Stimulated activated CD8-positive, alpha-beta memory T cell treated with anti-CD3 and anti-CD28 coated beads, Interleukin-7, amount 100 ng/mL, for 4 hours (primary cell): Measurements from ENCODE around the gene CMIP.
"Not testable (repeated sequence)": the region's sequence is repeated elsewhere in the genome, so short reads cannot be mapped to it uniquely, and the experiment has no call there.

ENCODE experiments used
- DNase-seq, 2 donors: peaks; one replicate each; pipeline ENCODE4 v3.0.0-alpha.2; 2020; ENCODE audit warnings: low read depth in 2 of 2

The CMIP gene

DNA sequence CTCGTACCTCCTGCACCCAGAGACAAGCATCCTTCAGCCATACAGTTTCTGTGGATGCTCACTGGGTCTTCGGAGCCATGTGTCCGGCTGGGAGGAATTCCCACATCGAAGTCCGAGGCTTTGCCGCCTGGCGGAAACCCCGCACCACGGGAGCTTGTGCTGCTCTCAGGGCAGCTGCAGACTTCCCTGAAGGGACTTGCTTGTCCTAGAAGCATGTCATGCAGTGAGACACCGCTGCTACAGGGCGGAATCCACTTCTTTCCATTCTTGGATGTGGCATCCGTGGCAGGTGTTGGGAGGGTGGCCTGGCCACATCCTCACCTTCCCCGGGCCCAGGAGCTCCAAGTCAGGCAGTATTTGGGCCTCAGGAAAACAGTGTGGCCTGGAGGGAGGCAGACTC is 122.5 kb downstream of the CMIP start:
- no peak for DNase-seq

DNA sequence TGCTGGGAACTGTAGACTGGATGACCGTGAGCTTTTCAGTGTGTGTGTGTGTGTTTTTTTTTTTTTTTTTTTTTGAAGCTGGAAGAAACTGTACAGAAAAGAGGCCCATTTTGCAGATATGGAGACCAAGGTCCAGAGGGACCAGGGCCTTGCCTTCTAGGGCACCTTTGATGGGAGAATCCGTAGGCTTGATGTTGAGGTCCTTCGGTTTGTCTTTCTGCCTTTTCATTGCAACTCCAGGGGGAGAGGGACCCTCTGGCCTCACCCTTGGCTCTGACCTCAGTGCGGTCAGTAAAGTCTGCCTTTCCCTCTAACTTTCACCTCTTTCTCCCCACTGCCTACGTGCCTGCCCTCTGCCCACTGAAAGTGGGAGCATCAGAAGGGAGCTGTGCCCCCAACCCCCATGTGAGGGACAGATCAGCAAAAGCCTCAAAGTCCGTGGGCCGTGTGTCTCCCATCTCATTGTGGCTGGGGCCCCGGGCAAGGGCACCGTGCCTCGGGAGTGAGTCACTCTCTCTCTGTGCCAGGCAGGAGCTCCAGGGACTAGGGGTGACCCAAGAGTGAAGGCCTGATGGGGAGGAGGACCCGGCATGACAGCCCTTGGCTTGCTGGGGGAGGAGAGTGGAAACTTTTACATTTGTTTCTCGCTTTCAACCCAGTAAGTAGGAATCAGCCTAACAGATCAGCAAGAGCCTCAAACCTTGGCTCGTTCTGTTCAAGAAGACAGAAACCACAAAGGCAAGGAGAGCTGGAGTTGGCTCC is 123.6 kb downstream of the CMIP start:
- peak in 1 of 2 donors; percentile 17 for DNase-seq

DNA sequence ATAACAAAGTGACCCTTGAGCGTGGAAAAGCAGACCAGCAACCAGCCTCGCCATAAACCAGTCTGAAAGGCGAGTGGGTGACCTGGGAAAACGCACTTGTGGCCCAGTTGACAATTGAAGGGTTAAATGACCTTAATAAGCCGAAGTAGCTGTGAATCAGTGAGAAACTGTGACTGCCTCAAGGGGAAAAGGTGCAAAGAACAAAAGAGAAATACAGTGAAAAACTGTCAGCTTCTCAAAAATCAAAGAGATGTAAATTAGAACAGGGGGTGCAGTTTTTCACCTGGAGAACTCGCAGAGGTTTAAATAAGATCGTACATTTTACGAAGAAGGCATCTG is 124.1 kb downstream of the CMIP start:
- no peak for DNase-seq

DNA sequence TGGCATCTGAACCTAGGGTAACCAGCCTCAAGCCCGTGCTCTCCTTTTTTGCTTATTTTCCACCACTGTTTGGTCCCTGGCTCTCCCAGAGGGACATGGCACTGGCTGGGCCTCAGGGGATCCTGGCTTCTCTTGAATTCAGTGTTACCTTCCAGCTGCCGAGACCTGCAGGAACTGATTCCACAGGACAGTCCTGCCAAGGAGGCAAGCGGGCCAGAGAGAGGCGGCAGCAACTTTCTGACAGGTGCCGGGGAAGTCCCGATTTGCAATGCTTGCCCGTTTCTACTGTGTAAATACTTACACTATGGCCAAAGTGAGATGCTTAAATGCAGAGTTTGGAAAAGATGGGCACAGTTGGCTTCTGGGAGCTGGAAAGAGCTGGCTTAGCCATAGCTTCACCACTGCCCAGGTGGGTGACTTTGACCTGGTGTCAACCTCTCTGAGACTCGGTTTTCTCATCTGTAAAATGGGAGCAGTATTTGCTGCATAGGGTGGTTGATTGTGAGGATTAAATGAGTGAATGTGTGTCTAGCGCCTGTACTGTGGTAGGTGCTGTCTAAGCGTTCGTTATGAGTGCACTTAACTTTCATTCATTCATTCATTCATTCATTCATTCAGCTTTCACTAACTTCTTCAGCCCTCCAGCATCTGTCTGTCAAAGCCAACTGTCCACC is 124.9 kb downstream of the CMIP start:
- DNase-seq, result no peak

DNA sequence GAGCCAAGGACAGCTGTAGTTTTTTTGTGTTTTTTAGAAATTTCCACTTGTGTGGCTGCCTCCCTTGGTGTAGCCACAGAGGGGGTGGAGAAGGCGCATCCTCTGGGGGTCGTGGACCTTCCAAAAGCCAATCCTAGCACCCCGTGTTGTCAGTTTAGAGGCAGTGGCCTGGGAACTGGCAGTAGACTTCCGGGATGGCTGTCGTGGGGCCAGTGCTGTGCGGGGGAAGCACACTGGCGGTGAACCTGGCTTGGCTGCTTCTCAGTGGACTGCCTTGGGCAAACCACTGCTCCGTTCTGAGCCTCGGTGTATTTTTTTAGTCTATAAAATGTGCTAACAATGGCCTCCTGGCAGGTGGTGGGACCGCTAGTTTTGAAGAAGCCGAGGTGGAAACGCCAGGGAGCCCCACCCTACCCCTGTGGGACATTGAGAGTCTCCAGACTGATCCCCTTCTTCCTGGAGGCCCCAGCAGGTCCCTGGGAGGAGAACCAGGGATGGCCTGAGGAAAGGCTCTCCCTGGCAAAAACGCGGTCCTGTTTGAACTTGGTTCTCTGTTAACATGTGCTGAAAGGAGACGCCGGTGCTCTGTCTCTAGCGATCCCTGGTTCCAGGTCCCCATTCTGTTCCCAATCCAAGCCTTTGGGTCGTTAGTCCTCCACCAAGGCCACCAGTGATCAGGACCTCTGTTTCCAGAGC is 125.7 kb downstream of the CMIP start:
- no peak for DNase-seq

DNA sequence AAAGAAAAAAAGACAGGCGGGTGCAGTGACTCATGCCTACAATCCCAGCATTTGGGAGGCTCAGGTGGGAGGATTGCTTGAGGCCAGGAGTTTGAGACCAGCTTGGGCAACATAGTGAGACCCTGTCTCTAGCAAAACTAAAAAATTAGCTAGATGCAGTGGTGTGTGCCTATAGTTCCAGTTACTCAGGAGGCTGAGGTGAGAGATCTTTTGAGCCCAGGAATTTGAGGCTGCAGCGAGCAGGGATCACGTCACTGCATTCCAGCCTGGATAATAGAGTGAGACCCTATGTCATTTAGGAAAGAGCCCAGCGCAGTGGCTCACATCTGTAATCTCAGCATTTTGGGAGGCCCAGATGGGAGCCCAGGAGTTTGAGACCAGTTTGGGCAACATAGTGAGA is 126.6 kb downstream of the CMIP start:
- no peak for DNase-seq

DNA sequence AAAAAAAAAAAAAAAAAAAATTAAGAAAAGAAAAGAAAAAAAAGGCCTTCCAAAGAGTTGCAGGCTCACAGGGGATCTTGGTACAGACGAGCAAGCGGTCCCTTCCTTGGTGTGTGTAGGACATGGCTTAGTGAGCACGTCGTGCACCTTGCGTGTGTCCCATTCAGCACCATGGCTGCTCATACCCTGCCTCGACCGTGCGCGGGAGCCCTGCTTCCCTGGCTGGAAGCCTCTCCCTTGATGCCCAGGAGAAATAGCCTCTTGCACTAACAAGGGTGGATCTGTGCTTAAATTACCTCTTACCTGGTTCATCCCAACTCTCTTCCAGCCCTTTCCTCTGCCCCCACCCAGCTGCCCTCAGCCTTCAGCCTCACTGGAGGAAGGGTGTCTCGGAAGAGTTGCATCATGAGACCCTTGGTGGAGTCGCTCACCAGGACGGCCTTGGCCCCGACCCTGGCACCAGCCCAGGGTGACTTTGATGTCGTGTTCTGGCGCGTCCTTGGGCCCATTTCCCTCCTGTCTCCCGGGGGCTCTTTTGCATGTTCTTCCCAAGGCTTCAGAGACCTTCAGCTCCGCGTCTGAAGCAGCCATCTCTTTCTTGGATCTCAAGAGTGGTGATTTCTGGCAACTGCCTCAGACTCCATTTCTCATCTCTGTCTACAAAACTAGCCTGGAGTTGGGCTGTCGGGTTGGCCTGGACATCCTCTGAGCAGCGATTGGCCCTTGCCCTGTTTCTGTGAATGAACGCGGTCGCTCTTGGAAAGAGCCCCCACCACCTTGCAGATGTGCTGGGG is 127.2 kb downstream of the CMIP start:
- no peak for DNase-seq

DNA sequence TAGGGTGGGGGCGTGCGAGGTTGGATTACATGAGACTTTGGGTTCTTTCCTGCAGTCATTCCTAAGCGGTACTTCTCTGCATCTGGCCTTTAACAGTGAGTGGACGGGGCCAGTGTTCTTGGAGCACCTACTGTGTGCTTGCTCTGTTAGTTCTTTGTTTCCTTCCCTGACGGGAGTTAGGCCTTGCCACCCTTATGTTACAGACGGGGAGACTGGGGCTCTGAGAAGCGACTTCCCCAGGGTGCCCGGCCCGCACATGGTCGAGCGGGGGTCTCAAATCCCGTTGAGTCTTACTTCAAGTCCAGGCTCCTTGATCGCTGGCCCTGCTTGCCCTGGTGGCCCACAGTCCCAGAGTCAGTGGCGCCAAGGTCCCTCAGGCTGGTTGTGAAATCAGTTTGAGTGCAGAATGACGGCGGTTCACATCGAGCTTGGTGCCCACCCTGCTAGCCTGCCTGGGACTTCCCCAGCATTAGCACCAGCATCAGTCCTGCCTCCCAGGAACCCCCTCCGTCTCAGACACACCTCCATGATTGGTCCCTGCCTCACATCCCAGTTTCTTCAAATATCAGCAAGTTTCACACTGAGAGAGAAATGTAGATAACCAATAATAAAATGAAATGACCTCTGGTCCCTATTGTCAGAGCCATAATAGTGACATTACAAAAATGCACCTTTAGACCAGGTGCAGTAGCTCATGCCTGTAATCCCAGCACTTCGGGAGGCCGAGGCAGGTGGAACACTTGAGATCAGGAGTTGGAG is 128.0 kb downstream of the CMIP start:
- DNase-seq, result no peak

DNA sequence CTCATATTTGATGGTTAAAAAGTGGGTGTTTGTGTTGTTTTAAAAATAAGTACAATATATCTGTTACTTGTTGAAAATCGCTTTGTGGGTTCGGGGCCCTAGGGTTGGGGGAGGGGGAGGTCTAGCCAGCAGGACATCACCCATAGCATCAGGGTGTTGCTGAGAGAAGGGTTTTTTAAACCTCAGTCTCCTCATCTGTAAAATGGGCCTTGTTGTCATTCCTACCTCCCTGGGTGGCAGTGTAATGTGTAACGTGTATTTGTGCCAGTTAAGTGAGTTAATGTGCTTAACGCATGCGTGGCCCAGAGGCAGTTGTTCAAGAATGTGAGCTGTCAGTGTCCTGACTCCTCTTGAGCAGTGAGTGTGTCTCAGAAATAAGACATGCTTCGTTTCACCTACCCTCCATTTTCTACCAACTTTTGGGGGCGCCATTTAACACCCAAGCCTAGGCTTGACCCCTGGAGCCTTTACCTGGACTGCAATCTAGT is 129.0 kb downstream of the CMIP start:
- DNase-seq, result no peak

DNA sequence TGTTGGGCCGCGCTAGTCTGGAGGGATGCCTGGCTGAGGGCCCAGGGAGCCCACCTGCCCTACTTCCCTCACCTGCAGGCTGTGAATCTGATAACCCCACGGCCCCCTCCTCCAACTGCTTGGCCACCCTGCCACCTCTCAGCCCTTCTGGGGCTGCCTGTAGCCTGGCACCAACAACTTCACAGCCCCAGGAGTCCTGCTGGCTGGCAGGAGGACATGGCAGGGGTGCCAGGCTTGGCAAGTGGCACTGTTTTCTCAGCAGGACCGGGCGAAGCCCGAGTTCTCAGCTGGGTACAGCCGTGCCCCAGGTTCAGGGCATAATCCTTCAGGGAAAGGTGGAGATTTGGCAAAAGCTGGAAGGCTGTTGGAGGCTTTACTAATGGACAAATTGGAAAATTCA is 129.6 kb downstream of the CMIP start:
- DNase-seq, result no peak

DNA sequence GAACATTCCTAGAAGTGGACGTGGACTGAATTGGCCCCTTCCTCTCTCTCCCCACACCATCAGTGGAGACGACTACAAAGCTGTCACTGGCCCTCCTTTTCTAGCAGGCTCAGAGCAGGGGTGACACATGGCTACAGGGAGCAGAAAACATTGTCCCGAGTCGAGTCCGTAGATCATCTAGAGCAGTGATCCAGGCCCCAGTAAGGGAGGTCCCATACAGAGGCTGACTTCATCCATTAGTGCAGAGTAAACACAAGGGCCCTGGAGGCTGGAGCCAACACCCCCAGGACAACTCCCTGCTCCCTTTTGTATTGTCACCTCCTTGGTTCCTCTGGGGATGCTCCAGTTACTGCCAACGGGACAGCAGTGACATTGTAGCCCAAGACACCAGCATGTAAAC is 130.7 kb downstream of the CMIP start:
- DNase-seq, result no peak

DNA sequence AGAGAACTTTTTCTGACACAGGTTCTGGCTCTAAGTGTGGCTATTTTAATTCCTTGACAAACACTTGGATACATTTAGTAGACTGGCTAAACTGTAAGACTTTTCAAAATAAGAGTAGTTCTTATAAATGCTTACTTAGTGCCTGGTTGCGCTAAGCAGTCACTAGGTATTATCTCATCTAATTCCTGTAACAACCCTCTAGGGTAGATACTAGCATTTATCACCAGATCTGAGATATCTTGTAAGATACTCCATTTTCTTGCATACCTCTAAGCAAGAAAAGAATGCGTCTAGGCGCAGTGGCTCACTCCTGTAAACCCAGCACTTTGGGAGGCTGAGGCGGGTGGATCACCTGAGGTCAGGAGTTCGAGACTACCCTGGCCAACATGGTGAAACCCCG is 131.2 kb downstream of the CMIP start:
- DNase-seq, result no peak

DNA sequence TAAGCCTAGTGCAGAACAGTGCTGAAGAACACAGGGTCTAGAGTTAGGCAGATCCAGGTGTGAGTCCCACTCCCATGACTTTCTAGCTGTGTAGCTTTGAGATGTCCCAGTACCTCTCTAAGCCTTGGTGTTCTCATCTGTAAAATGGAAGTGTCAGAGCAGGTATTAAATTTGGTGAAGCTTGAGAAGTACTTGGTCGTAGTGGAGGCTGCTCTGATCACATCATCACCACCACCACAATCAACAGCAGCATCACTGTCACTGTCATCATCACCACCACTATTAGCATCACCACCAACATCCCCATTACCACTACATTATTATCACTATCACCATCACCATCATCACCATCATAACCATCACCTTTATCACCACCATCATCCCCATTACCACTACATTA is 132.1 kb downstream of the CMIP start:
- no peak for DNase-seq

DNA sequence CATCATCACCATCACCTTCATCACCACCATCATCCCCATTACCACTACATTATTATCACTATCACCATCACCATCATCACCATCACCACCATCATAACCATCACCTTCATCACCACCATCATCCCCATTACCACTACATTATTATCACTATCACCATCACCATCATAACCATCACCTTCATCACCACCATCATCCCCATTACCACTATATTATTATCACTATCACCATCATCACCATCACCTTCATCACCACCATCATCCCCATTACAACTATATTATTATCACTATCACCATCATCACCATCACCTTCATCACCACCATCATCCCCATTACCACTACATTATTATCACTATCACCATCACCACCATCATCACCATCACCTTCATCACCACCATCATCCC is 132.7 kb downstream of the CMIP start:
- not testable (repeated sequence) for DNase-seq

DNA sequence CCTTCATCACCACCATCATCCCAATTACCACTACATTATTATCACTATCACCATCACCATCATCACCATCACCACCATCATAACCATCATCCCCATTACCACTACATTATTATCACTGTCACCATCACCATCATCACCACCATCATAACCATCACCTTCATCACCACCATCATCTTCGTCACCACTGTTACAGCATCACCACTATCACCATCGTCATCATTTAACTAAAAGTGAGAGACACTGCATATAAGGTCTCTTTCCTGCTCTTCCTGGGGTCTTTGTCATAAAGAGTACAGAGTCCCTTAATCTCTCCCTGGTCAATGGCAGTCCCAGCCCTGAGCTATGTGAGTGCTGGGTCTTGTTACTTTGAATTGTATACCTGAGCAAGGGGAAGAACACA is 133.5 kb downstream of the CMIP start:
- no peak for DNase-seq

DNA sequence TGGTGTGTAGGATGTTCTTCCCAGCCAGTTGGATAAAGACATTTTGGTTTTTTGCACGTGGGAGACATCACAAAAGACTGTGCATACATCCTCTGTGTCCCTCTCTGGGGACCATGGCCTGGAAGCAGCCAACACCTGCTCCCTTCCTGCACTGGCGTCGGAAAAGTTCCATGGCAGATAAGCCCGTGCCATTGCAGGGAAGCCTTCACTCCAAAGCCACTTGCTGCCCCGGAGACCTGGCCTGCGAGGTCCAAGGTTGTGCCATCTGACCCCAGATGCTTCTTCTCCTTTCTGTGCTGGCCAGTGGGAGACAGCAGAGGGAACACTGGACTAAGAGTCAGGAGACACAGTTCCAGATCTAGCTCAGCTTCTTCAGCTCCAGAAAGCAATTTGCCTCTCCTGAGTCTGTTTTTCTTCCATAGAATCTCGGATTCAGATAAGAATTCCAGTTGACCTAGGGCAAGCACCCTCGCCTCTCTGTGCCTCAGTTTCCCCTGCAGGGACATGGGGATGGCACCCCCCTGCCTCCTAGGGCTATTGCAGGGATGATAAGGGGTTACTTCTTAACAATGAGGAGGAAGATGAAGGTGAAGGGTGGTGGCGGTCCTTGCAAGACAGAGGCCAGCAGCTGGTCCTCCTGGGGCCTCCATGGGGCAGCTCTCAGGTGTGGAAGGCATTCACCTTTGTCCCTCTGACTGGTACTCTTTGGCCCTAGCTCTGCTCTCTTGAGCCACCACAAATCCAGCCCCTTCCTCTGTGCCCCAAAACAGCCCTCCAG is 134.2 kb downstream of the CMIP start:
- DNase-seq, result no peak

DNA sequence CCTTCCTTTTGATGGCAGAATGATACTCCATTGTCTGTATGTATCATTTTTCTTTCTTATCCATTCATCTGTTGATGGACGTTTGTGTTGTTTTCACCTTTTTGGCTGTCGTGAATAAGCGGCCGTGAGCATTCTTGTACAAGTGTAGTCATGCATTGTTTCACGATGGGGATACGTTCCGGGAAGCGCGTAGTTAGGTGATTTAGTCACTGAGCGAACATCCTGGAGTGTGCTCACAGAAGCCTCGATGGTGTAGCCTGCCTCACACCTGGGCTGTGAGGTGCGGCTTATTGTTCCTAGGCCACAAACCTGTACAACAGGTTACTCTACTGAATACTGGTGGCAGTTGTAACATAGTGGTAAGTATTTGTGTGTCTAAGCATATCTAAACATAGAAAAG is 136.5 kb downstream of the CMIP start:
- DNase-seq, result no peak

DNA sequence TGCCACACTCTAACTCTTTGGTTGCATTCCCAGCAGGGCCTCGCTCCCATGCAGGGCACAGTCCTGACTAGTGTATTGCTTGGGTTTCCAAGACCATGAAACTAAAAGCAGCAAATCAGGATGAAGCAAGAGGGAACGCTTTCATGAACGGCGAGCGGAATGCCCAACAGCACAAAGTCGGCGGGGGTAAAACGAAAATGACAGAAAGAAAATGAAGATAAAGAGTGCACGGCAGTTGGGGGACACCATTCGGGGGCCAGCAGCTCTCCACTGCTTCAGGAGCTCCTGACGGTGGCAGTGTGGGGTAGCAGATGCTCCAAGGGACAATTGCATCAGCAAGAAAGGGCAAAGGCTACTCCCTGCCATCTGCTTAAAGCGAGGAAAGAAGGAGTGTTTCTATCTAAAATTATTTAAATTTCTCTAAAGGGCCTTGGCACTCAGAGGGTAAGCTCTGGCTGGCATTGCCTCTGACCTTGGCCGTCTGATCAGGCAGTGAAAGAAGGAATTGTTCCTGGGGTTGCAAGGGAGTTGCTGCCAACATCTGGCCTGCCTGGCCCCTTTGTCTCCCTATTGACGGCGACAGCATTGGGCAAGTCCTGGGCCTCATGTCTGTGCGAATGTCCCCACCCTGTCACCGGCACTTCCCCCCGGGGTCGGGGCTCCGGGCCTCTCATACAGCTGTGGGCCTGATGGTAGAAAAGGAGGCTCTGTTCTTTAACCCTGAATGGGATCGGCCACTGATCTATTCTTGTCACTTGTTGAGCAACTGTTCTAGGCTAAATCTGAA is 138.2 kb downstream of the CMIP start:
- no peak for DNase-seq

DNA sequence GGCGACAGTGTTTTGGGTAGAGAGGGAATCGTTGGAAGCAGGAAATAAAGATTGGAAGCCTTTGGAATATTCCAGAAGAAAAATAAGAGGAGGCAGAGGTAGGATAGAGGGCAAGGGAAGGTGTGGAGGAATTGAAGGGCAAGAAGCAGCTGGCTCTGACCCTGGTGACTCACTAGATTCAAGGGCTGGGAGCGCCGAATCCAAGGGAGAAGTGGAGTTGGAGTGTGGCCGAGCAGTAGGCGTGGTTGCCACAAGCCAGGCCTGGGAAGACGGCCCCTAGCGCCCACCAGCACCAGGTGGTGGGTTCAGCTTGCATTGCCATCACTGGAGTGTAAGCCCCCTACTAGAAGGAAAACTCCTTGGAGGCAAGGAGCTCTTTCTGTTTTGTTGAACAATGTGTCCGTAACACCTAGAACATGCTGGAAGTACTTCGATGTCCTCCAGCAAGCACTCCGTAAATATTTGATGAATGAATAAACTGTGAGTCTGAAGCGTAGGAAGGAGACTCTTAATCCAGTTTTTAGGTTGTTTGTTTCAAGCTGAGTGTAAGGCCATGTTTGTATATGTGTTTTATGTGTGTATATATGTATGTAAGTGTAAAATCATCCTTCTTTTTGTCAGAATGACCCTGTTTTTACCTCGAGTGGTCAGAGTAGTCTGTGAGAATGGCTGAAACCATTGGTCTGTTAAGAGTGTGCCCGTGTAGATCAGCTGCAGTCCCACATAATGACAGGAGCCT is 139.5 kb downstream of the CMIP start:
- DNase-seq, result no peak
